B cell (primary cell): Measurements from ENCODE around the gene ESR1. TPM values are rescaled to one million over a fixed set of nuclear protein-coding genes. Genes with fewer than 3 reads are reported as not detected.

Experiments
- ATAC-seq: fragments of 200-7000 bp; cut with Tn5 transposase; one replicate; pipeline ENCODE4 v1.10.0; 2021; ENCODE audit warnings: low read depth, mild to moderate bottlenecking, moderate number of reproducible peaks, moderate library complexity
- CTCF ChIA-PET: fragments of 350-600 bp; sonication (Branson Sonifier 250); formaldehyde crosslinking; loops from one replicate; lab custom pipeline; 2021; ENCODE audit warnings: antibody characterized with exemption, inconsistent platforms; lab: Charles Lee
- POLR2A ChIA-PET: fragments of 350-600 bp; sonication (Branson Sonifier 250); formaldehyde crosslinking; loops from one replicate; lab custom pipeline; 2021; ENCODE audit warnings: antibody characterized with exemption; lab: Charles Lee
- DNase-seq: peaks from one replicate; pipeline ENCODE4 v3.0.0; 2013
- H2AFZ ChIP-seq: 2 replicates; pipeline ENCODE4 v1.6.1; 2012; ENCODE audit warnings: mild to moderate bottlenecking, low read depth, low read length; ENCODE audit not compliant: insufficient read depth, poor library complexity, severe bottlenecking
- H3K27ac ChIP-seq, 2 donors: 1 replicate in 1 of 2; 2 replicates in 1 of 2; pipeline ENCODE4 v1.5.1; 2012 to 2013; ENCODE audit warnings: low read length in 2 of 2, mild to moderate bottlenecking in 2 of 2, moderate library complexity in 1 of 2
- H3K27me3 ChIP-seq, 4 experiments: fragments of 200-600 bp in 1 of 4; sonication (generic) in 1 of 4; replicated peaks in 1 of 4; 1 replicate in 2 of 4; 2 replicates in 2 of 4; pipeline versions ENCODE4 v1.6.1 to v1.7.0; 2013 to 2016; ENCODE audit warnings: low read length in 3 of 4, mild to moderate bottlenecking in 2 of 4, mixed read lengths in 1 of 4, moderate library complexity in 1 of 4; ENCODE audit not compliant: insufficient read depth in 4 of 4, control insufficient read depth in 3 of 4; ENCODE audit errors: control extremely low read depth in 1 of 4
- H3K36me3 ChIP-seq, 2 experiments: replicated peaks in 1 of 2; 1 replicate in 1 of 2; 2 replicates in 1 of 2; pipeline versions ENCODE4 v1.6.1 to v1.7.1; 2013; ENCODE audit warnings: low read length in 1 of 2; ENCODE audit not compliant: insufficient read depth in 2 of 2, control insufficient read depth in 1 of 2; ENCODE audit errors: control extremely low read depth in 1 of 2, extremely low read depth in 1 of 2
- H3K4me1 ChIP-seq, 2 donors: fragments of 200-600 bp in 1 of 2; sonication (generic) in 1 of 2; 1 replicate in 1 of 2; 2 replicates in 1 of 2; pipeline versions ENCODE4 v1.5.1 to v1.6.1; 2013 to 2017; ENCODE audit warnings: low read length in 2 of 2; ENCODE audit not compliant: control insufficient read depth in 2 of 2, insufficient read depth in 2 of 2
- H3K4me2 ChIP-seq: replicated peaks from 2 replicates; pipeline ENCODE3; 2012; ENCODE audit warnings: mild to moderate bottlenecking, low read depth, low read length; ENCODE audit not compliant: poor library complexity, severe bottlenecking
- H3K4me3 ChIP-seq, 5 experiments: fragments of 200-600 bp in 1 of 5; sonication (generic) in 1 of 5; 1 replicate in 3 of 5; 2 replicates in 2 of 5; pipeline versions ENCODE4 v1.5.1 to v1.7.0; 2011 to 2016; ENCODE audit warnings: low read length in 4 of 5, mild to moderate bottlenecking in 4 of 5, low read depth in 2 of 5, control low read depth in 1 of 5, moderate library complexity in 1 of 5; ENCODE audit not compliant: insufficient read depth in 1 of 5; ENCODE audit errors: control extremely low read depth in 1 of 5, extremely low read depth in 1 of 5
- H3K79me2 ChIP-seq: fragments of 200-600 bp; sonication (generic); one replicate; pipeline ENCODE4 v1.6.0; 2016; ENCODE audit warnings: low read length; ENCODE audit not compliant: control insufficient read depth, insufficient read depth
- H3K9ac ChIP-seq: fragments of 200-600 bp; sonication (generic); 2 replicates; pipeline ENCODE4 v1.6.1; 2017; ENCODE audit warnings: mild to moderate bottlenecking, low read length, moderate library complexity
- H3K9me3 ChIP-seq, 3 donors: one replicate each; pipeline versions ENCODE4 v1.6.1 to v1.7.1; 2013; ENCODE audit warnings: low read length in 2 of 3; ENCODE audit not compliant: control insufficient read depth in 2 of 3, insufficient read depth in 1 of 3; ENCODE audit errors: control extremely low read depth in 1 of 3
- H4K20me1 ChIP-seq: 2 replicates; pipeline ENCODE4 v1.6.0; 2012; ENCODE audit warnings: mild to moderate bottlenecking, low read length; ENCODE audit not compliant: insufficient read depth, control insufficient read depth, poor library complexity, severe bottlenecking
- H3K27ac Mint-ChIP-seq: one replicate; pipeline ENCODE4 v1.8.0; 2021; ENCODE audit warnings: mixed read lengths
- H3K27me3 Mint-ChIP-seq: one replicate; pipeline ENCODE4 v1.8.0; 2021; ENCODE audit warnings: mixed read lengths
- H3K4me1 Mint-ChIP-seq: one replicate; pipeline ENCODE4 v1.8.0; 2021; ENCODE audit warnings: mixed read lengths
- H3K4me3 Mint-ChIP-seq: one replicate; pipeline ENCODE4 v1.8.0; 2021; ENCODE audit warnings: mixed read lengths
- H3K9me3 Mint-ChIP-seq: one replicate; pipeline ENCODE4 v1.8.0; 2022; ENCODE audit warnings: mixed read lengths; ENCODE audit not compliant: insufficient read depth
- CTCF ChIP-seq: fragments of 200-600 bp; IDR thresholded peaks from one replicate; pipeline ENCODE4 v1.8.0; 2022; ENCODE audit warnings: antibody characterized with exemption, mild to moderate bottlenecking
- EZH2 ChIP-seq: IDR thresholded peaks from 2 replicates; pipeline ENCODE4 v1.6.1; 2012; ENCODE audit warnings: borderline replicate concordance, low read depth, mild to moderate bottlenecking, moderate library complexity, low read length; ENCODE audit not compliant: insufficient read depth, poor library complexity, severe bottlenecking
- WGBS: methylation state at CpG from one replicate; pipeline ENCODE4 v1.1.5; 2013; ENCODE audit warnings: missing lambda C conversion rate; ENCODE audit not compliant: insufficient coverage; 5-methylcytosine and 5-hydroxymethylcytosine counted together
- intact Hi-C: fragments of 100-400 bp; cut with micrococcal nuclease; formaldehyde crosslinking; loops from one replicate; pipeline ENCODE4 v1.10.0; 2022
- polyA plus RNA-seq: library from polyadenylated mRNA; depleted of rRNA; stranded (reverse); fragments of >200 nt; gene quantifications from 2 replicates; pipeline ENCODE4 v1.2.3, GENCODE V29; 2012
- total RNA-seq, 2 donors: library from RNA; stranded (reverse); fragments of 120-200 nt in 1 of 2; gene quantifications; 1 replicate in 1 of 2; 2 replicates in 1 of 2; pipeline versions ENCODE4 v1.2.3 to v1.2.4, GENCODE V29; 2013 to 2022

ESR1 gene
- total and polyA plus RNA-seq, 2 donors (not counting 1 experiment from before 2014, with no cell fraction given) = 0.46 to 5.9 TPM

DNA sequence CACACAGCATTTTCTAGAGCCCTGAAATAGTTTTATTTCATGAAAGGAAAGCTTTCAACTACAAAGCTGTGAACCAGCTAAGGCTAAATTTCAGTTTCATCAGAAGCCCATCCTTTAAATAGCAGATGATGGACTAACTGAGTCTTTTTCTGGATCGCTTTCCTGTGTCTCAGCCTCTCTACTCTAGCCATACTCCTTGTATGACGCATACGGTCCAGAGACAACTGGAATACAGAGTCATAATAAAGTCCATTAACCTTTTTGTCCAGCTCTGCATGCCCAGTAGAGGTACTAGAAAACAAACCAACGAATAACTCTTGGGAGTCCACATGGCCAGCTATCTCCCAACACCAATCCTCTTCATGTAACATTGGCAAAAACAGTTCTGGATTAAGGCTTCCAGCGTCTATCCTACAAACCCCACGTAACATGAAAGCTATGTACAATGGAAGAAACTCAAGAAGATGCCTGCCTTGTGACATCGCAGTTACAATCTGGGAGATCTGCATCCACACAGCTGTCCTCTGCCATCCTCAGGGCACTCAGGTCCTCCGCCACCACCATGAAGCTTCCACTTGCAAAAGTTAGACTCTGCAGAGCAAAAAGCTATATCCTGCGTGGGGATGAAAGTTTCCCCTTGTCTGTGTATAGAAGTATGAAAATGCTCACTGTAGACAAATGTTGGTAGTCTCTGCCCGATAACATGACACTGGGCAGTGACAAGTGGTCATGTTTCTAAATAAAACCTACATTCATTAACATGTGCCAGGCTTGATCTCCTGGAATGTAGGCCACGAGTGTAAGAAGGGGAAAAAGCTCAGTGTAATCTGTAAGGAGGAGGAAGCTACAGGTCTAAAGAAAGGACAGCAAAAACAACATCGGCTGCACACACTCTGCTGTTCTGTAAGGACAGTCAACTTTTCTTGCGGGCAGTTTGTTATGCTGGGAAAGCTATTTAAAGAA lies 360.4 kb downstream of the ESR1 start:
- Histone ChIP-seq H3K4me1 (peaks cover 0 to 5% of the 10 kb centered on the region in 2 donors), H3K27me3 (no peaks in the 10 kb centered on the region), H3K27ac (peak overlapping the region in 1 of 2 donors; percentile 44), H3K36me3 (peaks cover 26 to 56% of the 10 kb centered on the region in 2 experiments), H3K4me2 (no peak overlapping the region), H3K9me3 (peaks cover 0 to 6% (median 3%) of the 10 kb centered on the region in 3 donors), H3K9ac (no peak overlapping the region), H4K20me1 (no peaks in the 10 kb centered on the region), H2AFZ (no peak overlapping the region), H3K79me2 (peaks cover 20% of the 10 kb centered on the region), H3K4me3 (no peak overlapping the region)
- 99% methylated on average over 7 of the region's 13 CpGs for WGBS
- no peak for ATAC-seq
- intact Hi-C loops = loop anchor here (2.0 kb wide), 1 partner anchor 15 kb away; no protein-coding TSS in a partner anchor
- Mint-ChIP-seq H3K27me3 (no peaks in the 10 kb centered on the region), H3K4me3 (peak overlapping the region; percentile 67), H3K9me3 (peaks cover 6% of the 10 kb centered on the region), H3K27ac (peak overlapping the region; percentile 81), H3K4me1 (peaks cover 31% of the 10 kb centered on the region)
- POLR2A ChIA-PET = interaction anchor here (0.6 to 0.8 kb wide), 2 partner anchors 17 to 18 kb away, joined by 3 to 4 read pairs; no protein-coding TSS in a partner anchor
- peak; percentile 19 for DNase-seq
- TF ChIP-seq CTCF = no peak
- no peak for TF ChIP-seq EZH2
- CTCF ChIA-PET = interaction anchor here (0.8 to 1.7 kb wide), 5 partner anchors 12 to 403 kb away, joined by 3 to 6 read pairs (median 3); no protein-coding TSS in a partner anchor
